Measurements from ENCODE around the gene NUDCD2. TPM values are rescaled to one million over a fixed set of nuclear protein-coding genes. Genes with fewer than 3 reads are reported as not detected.

The NUDCD2 gene, protein sequence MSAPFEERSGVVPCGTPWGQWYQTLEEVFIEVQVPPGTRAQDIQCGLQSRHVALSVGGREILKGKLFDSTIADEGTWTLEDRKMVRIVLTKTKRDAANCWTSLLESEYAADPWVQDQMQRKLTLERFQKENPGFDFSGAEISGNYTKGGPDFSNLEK
- 10 to 100 TPM; 31.2 to 34.3 TPM for total RNA-seq

DNA sequence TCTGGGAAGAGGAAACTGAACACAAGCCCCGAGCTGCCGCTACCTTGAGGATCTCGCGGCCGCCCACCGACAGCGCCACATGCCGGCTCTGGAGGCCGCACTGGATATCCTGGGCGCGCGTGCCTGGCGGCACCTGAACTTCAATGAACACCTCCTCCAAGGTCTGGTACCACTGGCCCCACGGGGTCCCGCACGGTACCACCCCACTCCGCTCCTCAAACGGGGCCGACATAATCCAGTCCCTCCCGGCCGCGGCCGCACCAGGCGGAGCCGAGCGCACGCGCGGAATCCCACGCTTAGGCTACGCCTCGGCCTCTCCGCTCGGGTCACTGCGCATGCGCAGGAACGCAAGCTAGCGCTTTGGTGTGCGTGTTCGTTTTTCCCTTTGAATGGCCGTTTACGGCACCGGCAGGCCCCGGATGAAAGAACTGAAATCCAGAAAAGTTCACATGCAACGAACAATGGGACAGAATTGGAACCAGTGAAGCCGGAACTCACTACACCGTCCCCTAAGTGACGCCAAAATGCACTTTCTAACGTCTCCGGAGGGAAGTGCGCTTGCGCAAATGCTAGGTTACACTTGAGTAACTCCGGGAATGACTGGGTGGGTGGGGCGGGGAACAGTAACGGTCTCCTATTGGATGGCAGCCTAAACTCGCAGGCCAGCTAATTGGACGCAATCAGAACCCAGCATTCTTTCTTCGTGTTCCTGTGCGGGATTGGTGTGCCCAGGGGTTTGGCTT is at the start of gene NUDCD2:
TSS of gene NUDCD2 (minus strand) at position 284 of the 743 bp plus-strand sequence. CDS start at position 232, 52 bp downstream.

GRCh38 chr5:163505368-163506094 is 45.6 kb upstream of the NUDCD2 start, which contains the start of gene MAT2B:
TSS of gene MAT2B (plus strand) at chr5:163505619. CDS start at chr5:163505687, 68 bp downstream.

GRCh38 chr5:163460562-163461171 is 765 bp upstream of the NUDCD2 start, which contains the start of gene HMMR:
TSS of gene HMMR (plus strand) at chr5:163460632. CDS start at chr5:163460693, 61 bp downstream.

DNA sequence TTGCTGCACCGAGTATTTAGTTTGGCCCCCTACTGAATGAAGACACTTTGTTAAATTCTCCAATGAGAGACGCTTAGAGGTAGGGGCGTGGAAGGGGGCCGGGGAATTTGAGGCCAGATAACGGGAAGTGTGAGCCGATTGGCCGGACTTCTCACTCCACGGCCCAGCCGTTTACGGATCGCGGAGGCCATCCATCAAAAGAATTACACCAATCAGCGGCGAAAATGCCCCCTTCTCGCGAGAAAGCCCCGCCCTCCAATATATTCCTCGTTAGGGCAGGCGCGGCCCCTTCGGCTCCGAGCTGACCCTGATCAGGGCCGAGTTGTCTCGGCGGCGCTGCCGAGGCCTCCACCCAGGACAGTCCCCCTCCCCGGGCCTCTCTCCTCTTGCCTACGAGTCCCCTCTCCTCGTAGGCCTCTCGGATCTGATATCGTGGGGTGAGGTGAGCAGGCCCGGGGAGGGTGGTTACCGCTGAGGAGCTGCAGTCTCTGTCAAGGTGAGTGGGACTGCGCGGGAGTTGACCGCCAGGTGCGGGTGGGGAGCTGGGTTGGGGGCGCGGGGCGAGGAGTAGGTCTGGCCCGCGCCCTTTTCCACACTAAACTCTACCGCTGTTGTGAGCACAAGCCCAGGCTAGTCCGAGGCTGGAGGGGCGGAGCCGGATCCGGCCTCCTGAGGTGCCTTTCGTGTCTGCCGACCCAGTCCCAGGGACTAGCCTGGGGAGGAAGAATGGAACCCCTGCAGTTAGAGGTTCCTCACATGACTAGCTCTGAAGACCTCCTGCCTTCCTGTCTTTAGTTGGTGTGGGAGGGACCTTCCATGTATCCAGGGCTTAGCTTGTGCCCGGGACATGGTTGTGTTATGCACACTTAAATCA is 22.4 kb downstream of the NUDCD2 start, which contains the start of gene CCNG1:
TSS of gene CCNG1 (plus strand) at position 287 of the 874 bp plus-strand sequence. CDS start 1,662 bp downstream, outside the sequence.

Other genes starting within 250 kb of the NUDCD2 start
- gene CCNG1, start 22.5 kb downstream of the NUDCD2 start, total RNA-seq: 100 to 1,000 TPM; 166 to 172 TPM
- gene HMMR, start 530 bp upstream of the NUDCD2 start, total RNA-seq: 10 to 100 TPM; 52.6 to 52.8 TPM
- 100 to 1,000 TPM in 1 of 2 experiments, 10 to 100 TPM in 1; 98.3 to 103 TPM for gene MAT2B, start 45.5 kb upstream of the NUDCD2 start, total RNA-seq

Data from activated naive CD4-positive, alpha-beta T cell treated with anti-CD3 and anti-CD28 coated beads, Interleukin-2, amount 10 ng/mL, durations not matched to agents 5 hours and 36 hours (primary cell).